Cardiac fibroblast (primary cell): ENCODE results near the gene BMPR1A.

Source experiments
- DNase-seq, 2 donors: peaks; one replicate each; pipeline versions ENCODE4 v3.0.0 to v3.0.0-alpha.2; 2010; ENCODE audit warnings: low read depth in 2 of 2
- H3K4me3 ChIP-seq, 2 donors: replicated peaks in 1 of 2; 1 replicate in 1 of 2; 2 replicates in 1 of 2; pipeline ENCODE4 v1.5.1; 2011; ENCODE audit warnings: low read depth in 2 of 2, low read length in 2 of 2, mild to moderate bottlenecking in 2 of 2, moderate library complexity in 1 of 2
- CTCF ChIP-seq: IDR thresholded peaks from one replicate; pipeline ENCODE4 v1.5.1; 2011; ENCODE audit warnings: low read depth, mild to moderate bottlenecking, low read length, inconsistent platforms

BMPR1A gene

GRCh38 chr10:86813101-86813500, 56.7 kb downstream of the BMPR1A start:
- peak; percentile 22 to 44 for DNase-seq
- TF ChIP-seq CTCF, result no peak
- H3K4me3 ChIP-seq, result no peak overlapping the region

GRCh38 chr10:86813982-86814381, 57.6 kb downstream of the BMPR1A start:
- no peak for DNase-seq
- no peak overlapping the region for H3K4me3 ChIP-seq
- no peak for TF ChIP-seq CTCF

DNA sequence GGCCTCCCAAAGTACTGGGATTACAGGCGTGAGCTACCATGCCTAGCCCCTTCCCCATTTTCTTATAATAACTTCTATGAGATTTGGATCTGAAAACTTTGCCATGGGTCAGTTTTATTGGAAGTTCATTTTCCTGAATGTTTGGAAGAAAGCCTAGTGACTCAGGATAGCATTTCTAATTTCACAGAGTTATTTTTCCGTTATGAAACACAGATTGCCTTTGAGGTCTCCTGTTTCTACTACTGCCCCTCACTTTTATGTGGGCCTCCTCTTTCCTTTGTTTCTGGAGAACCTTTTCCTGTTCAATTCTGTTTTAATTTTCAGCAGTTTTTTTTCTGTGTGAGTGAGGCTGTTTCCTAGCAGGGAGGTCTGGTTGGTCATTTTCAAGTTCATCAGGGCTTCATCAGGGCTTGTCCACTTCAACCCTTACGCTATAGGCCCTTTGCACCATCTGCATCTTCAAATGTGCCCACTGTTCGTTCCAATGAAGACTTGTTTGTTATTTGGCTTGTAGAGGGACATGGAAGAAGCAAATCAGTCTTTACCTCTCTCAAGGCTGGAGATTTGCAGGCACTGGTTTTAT, 58.7 kb downstream of the BMPR1A start:
- TF ChIP-seq CTCF, result no peak
- DNase-seq, result peak; percentile 40 to 56
- no peak overlapping the region for H3K4me3 ChIP-seq

- DNase-seq, result no peak
- no peak for TF ChIP-seq CTCF
- H3K4me3 ChIP-seq, result no peak overlapping the region
Measured at GRCh38 chr10:86815640-86816039, 59.2 kb downstream of the BMPR1A start.

DNA sequence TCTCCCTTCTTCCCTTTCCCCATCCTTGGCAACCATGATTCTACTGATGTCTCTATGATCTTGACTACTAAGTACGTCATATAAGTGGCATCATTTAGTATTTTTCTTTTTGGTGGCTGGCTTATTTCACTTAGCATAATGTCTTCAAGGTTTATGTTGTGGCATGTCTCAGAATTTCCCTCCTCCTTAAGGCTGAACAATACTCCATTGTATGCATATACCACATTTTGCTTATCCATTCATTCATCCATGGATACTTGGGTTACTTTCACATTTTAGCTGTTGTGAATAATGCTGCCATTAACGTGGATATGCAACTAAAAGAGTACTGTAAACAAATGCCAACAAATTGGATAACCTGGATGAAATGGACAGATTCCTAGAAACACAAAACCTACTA, 60.8 kb downstream of the BMPR1A start:
- no peak for TF ChIP-seq CTCF

DNA sequence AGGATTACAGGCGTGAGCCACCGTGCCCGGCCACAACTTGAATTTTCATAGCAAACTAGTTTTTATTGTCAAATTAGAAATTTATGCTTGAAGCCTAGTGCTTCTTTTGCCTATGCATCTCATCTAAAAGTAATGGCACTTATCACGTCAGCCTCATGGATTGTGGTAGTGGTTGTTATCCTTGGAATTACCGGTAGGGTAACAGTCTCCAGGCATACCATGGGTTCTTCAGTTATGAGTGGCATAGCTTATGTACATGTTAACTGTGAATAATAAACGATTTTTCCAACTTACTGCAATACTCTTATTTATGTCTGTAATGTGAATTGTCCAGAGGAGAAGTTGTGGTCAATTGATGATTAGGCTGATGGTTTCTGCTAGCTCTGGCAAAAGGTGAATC, 63.1 kb downstream of the BMPR1A start:
- DNase-seq, result no peak
- no peak overlapping the region for H3K4me3 ChIP-seq
- no peak for TF ChIP-seq CTCF

More for the DNA sequence above, 60.8 kb downstream of the BMPR1A start:
- H3K4me3 ChIP-seq, result no peak overlapping the region
- no peak for DNase-seq

- H3K4me3 ChIP-seq, result no peak overlapping the region
- TF ChIP-seq CTCF, result no peak
Measured at GRCh38 chr10:86820509-86820908, 64.1 kb downstream of the BMPR1A start.

More at GRCh38 chr10:86820509-86820908, 64.1 kb downstream of the BMPR1A start:
- DNase-seq, result no peak
